T1000 (cell line): ENCODE measurements around the gene TMEM164.

Experiments used
- DNase-seq: peaks from one replicate; lab custom pipeline; 2025; ENCODE audit warnings: mixed read lengths; lab: John Stamatoyannopoulos, UW

TMEM164 gene

DNA sequence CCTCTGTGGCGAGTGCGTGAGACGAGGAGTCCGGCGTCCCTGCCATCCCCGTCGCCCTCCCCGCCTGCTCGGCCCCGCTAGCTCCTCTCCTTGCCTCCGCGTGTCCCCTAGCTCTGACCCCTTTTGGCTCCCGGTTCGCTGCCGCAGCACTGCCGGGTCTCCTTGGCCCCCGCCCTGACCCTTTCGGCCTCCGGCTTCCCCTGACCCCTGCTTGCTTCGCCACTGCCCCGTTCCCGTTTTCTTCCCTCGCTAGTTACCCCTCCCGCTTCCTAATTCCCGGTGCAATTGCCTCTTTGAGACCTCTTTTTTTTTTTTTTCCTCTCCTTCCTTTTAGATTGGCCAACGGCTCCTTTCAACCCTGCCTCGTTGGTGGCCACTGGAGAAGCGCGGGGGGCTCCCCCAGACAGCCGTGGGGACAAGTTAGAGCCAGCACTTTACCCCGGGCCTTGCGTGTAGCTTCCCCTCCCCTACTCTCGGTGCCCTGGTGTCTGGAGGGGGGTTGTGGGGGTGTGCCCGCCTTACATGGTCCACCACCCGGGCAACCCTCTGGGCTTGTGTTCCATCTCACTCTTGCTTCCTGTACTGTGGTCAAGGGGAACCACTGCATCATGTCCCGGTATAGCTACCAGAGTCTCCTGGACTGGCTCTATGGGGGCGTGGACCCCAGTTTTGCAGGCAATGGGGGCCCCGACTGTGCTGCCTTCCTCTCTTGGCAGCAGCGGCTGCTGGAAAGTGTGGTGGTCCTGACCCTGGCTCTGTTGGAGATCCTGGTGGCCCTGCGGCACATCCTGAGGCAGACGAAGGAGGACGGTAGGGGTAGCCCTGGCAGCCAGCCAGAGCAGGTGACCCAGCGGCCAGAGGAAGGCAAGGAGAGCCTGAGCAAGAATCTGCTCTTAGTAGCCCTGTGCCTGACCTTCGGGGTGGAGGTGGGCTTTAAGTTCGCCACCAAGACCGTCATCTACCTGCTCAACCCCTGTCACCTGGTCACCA, 548 bp downstream of the TMEM164 start:
- no peak for DNase-seq

- no peak for DNase-seq
Measured at GRCh38 chrX:110004215-110004614, 1.3 kb downstream of the TMEM164 start.

DNA sequence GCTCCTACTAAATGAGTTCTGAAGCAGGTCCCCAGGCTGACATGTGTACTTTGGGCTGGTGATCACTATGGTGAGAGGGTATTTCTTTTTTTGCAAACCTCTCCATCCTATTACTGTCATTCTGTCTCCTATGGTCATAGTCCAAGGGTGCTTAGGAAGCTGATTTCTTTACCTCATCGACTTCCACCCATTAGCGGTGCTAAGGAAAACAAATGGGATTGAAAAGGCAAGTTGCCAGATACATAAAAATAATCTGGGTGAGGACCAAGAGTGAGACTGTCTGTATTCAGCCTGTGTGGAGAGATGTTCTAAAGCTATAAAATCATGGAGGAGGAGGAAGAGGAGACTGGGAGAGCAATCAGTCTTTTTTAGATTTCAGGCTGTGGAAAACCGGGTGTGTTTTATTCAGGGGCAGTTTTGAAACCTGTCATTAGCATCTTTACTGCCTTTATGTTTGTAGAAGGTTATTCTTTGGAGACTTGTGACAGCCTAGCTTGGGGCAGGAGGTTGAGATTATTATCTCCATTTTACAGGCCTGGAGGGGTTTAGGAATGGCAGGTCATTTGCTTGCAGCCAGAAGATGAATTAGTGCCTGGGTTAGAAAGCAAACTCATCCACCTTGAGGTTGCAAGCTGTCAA, 1.9 kb downstream of the TMEM164 start:
- DNase-seq: no peak

DNA sequence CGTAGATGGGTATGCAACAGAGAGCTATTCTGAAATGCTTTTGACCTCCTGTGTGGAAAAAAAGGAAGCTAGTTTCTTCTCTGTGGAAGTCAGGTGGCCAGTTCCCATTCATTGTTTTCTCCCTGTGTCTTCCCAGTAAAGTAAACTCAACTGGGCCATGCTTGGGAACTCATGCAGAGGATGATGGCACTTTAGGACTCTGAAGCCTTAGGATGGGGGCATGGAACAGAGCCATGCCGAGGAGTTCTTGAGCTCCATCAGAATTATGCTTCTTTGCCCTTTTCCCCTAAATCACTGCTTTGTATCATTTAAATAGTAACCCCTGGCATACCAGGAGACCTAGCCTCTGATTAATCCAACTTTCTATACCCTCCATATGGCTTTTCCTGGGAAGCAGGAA, 3.2 kb downstream of the TMEM164 start:
- no peak for DNase-seq

GRCh38 chrX:110006821-110007375, 4.0 kb downstream of the TMEM164 start:
- no peak for DNase-seq

GRCh38 chrX:110008011-110008635, 5.2 kb downstream of the TMEM164 start:
- DNase-seq: no peak

DNA sequence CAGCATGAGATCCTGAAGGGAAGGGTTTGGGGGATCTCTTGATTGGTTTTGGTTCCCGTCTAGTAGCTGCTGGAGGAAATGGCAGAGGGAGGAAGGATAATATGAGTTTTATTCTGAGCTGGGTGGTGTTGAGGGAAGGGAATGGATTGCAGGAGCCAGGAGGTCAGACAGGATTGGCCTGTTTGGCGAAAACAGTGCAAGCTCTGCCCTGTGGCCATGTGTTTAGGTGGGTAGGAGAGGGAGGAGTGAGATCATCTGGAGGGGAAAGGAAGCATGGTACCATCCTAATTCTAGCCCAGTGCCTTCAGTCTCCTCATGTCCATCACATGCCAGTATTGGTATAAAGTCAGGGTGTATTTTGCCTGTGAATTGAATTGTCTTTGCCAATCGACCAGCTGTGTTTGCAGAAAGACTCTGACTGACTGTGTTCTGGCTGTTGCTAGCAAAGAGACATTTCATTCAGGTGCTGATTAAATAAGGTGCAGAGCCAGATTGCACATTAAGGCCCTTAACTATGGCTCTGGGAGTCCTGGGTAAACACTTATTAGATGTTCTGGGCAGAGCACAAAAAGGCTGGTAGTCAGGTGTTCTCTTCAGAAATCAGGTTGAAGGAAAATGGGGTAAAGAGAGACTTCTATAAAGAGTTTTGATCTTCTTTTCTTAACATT, 10.0 kb downstream of the TMEM164 start:
- no peak for DNase-seq

DNA sequence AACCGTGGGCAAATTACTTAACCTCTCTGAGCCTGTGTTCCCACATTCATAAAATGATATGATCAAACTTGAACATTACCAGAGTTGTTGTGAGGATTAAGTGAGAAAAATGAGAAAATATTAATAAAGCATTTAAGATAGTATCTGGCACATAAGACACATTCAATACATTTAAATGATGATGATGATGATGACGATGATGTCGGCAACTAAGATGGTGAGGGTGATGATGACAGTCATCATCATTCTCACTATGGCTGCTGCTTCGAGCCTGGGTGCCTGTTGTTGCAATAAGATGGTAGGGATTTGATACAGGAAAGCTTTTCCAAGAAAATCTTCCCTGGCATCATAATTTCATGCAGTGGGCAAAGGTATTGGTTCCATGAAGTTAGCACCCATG, 11.1 kb downstream of the TMEM164 start:
- no peak for DNase-seq

- DNase-seq: no peak
Measured at GRCh38 chrX:110015032-110015431, 12.1 kb downstream of the TMEM164 start.

GRCh38 chrX:110015915-110016314, 13.0 kb downstream of the TMEM164 start:
- no peak for DNase-seq

DNA sequence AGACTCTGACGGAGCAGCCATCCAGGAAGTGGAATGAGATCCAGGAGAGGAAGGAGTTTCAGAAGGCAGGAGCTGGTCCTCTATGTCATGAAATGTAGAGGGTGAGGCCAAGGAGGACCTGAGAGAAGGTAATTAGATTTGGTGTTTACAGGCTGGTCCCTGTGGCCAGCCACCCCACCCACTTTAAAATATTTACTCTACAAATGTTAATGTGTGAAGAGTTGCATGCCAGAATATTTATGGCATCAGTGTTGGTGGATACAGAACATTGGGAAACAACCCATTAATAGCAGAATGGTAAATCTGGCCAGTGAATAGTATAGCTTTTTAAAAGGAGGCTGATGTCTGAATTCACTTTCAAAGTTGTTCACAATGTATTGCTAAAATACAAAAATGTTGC, 17.6 kb downstream of the TMEM164 start:
- no peak for DNase-seq

- DNase-seq: no peak
Measured at GRCh38 chrX:110021258-110022022, 18.5 kb downstream of the TMEM164 start.

DNA sequence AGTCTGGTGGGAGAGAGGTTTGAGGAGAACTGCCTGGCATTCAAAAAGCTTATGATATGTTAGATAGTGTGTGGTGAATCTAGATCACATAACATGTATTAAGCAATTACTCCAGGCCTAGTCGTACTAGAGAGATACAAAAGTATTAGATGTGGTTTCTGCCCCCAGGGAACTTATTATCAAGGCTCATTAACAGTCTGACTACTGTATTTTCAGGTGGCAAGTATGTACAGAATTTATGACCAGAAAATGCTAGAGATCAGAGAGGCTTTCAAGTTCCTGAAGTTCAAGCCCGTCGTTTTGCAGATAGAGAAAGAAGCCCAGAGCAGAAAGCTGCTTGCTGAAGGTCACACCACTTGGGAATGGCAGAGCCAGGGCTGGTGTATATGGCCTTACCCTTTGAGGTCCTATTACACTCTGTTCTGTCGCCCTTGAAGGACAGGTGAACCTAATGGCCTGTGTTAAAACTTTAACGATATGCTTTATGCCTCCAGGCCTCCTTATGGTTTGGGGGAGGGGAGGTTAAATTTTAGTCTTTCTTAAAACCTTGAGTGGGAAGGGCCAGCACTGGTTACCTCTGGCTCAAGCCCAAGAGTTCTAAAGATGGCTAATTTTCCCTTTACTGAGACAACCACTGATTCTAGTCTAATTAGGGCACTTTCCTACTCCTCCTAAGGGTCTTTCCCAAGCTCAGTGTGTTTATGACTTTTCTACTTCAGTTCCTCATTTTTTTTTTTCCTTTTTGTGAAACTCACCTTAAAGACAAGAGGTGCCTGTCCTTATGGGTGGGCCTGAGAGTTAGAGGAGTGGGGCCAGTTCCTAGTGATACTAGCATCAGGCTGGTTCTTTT, 19.9 kb downstream of the TMEM164 start:
- no peak for DNase-seq

GRCh38 chrX:110025395-110025794, 22.5 kb downstream of the TMEM164 start:
- DNase-seq: no peak

DNA sequence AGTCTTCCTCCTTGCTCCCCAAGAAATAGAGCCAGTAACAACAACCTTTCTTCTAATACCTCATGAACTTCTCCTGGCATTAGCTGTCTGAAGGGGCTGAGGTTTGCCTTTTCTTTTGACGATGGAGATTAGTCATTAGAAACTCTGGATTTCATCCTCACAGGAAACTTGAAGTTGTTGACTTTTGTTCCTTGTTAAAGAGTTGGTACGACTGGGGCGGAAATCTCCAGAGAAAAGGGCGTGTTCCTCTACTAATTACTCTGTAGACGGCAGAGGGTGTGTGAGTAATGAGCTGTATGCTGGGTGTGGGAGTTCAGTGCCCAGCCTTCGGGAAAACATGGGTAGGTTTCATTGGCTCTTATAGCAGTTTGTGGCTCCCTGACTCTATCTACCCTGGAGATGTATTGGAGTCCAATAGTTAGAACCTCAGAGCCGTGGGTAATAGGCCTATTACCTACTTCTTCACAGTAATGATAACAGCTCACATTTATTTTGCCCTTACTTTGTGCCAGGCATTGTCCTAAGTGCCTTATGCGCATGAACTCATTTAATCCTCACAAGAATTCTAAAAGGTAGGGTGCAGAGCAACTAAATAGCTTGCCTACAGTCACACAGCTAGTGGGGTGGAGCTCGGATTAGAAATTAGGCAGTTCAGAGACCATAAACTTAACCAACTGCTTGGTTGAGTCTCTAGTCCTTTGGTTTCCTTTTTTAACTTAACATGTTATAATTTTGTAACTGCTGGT, 23.4 kb downstream of the TMEM164 start:
- DNase-seq: no peak

DNA sequence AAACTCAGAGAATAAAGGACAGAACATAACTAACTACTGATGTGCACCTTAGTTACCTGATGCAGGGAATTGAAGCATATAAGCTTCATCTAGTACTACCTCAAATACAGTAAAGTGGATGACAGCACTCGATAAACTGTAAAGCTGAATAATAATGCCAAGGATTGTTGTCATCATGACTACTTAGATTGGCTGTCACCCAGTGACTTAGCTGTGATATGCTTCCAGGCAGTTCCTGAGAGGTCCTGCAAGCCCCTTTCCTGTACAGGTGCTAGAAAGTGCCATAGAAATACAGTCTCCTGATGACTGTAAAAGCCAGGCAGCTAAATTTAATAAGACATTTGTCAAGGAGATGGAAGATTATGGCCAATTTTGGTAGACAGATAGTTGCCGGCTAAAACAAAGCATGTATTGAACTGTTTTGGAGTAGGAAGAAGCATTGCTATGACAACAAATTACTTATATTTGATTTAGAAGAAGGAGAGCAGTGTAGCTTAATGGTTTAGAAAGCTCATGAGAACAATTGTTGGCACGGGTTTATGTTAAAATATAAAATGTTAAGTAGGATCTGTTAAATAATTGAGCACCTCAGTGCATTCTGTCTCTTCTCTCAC, 29.7 kb downstream of the TMEM164 start:
- no peak for DNase-seq

- no peak for DNase-seq
Measured at GRCh38 chrX:110034036-110034435, 31.1 kb downstream of the TMEM164 start.

DNA sequence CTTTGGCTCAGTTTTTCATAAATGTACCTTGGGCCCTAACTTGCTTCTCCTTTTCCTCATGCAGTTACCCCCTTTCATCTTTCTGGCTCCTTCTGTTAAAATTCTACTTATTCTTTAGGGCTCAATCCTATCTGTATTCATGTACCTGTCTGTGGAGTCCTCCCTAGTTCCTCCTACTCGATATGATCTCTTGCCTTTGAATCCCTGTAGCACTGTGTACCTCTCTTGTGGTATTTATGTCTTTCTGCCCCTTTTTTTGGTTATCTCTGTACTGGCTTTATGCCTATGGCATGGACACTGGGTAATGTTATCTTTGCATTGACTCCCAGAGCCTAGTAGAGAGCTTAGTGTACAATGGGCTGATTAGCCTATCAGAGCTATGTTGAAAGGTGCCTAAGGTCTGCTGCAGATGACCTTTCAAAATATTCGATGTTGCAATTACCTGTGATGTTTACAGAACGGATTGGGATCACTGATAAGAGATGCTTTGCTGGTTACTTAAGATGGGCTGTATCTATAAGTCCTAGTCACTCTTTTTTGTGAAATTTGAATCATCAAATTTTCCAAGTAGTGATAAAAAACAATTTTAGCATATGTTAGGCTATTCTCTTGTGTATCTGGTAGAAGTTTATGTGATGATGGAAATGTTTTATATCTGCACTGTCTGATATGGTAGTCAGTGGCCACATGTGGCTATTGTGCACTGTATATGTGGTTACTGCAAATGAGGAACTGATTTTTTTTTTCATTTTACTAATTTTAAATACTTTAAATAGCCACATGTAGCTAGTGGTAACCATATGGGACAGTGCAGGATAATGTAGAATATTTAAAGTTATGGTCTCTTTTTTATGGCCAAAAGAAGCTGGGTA, 33.5 kb downstream of the TMEM164 start:
- DNase-seq: no peak
